ENCODE results near the gene FBLN5. TPM values are rescaled to one million over a fixed set of nuclear protein-coding genes. Genes with fewer than 3 reads are reported as not detected.

Gene FBLN5
- total and polyA plus RNA-seq, 7 donors = 3.0 to 253 (median 91.8) TPM

GRCh38 chr14:91877376-91877915, 70.0 kb downstream of the FBLN5 start:
- intact Hi-C loops (cut with DNase I) = loop anchor here (5.0 kb wide), 1 partner anchor 40 kb away; no protein-coding TSS in a partner anchor
- Histone ChIP-seq H3K4me3 (no peak overlapping the region), H3K27ac (no peak overlapping the region), H3K36me3 (peaks cover 0 to 75% (median 26%) of the 10 kb centered on the region in 4 donors), H3K4me1 (peaks cover 0 to 4% (median 1%) of the 10 kb centered on the region in 4 donors), H3K27me3 (no peaks in the 10 kb centered on the region), H3K9me3 (no peaks in the 10 kb centered on the region)
- TF ChIP-seq EP300 (IDR thresholded peaks at IDR 0.05) (no peak), CTCF (IDR thresholded peaks at IDR 0.05) (no peak), POLR2AphosphoS5 (IDR thresholded peaks at IDR 0.05) (no peak), POLR2A (IDR thresholded peaks at IDR 0.05) (no peak)
- no peak for DNase-seq
- 76 to 87% methylated on average over 13 of the region's 13 CpGs for WGBS, 2 donors

- no peak overlapping the region for H3K4me3 ChIP-seq
- intact Hi-C loops (cut with DNase I) = loop anchor here (5.0 kb wide), 1 partner anchor 39 kb away; no protein-coding TSS in a partner anchor
- no peaks in the 10 kb centered on the region for H3K9me3 ChIP-seq
- DNase-seq = no peak
- H3K4me1 ChIP-seq = no peaks in the 10 kb centered on the region
- no peak overlapping the region for H3K27ac ChIP-seq
- no peak for TF ChIP-seq CTCF (IDR thresholded peaks at IDR 0.05)
- no peak for TF ChIP-seq POLR2A (IDR thresholded peaks at IDR 0.05)
- no peak for TF ChIP-seq EP300 (IDR thresholded peaks at IDR 0.05)
- no peak for TF ChIP-seq POLR2AphosphoS5 (IDR thresholded peaks at IDR 0.05)
- H3K27me3 ChIP-seq = no peaks in the 10 kb centered on the region
- WGBS, 2 donors = 95 to 96% methylated on average over 6 of the region's 6 CpGs
- H3K36me3 ChIP-seq = peaks cover 0 to 75% (median 26%) of the 10 kb centered on the region in 4 donors
Measured at GRCh38 chr14:91876492-91876891, 71.0 kb downstream of the FBLN5 start.

- 46 to 83% methylated on average over 9 of the region's 9 CpGs for WGBS, 2 donors
- Histone ChIP-seq H3K4me3 (no peak overlapping the region), H3K9me3 (no peaks in the 10 kb centered on the region), H3K27me3 (no peaks in the 10 kb centered on the region), H3K36me3 (peaks cover 0 to 68% (median 21%) of the 10 kb centered on the region in 4 donors), H3K4me1 (no peaks in the 10 kb centered on the region), H3K27ac (no peak overlapping the region)
- TF ChIP-seq EP300 (IDR thresholded peaks at IDR 0.05) (no peak), CTCF (IDR thresholded peaks at IDR 0.05) (no peak), POLR2AphosphoS5 (IDR thresholded peaks at IDR 0.05) (no peak), POLR2A (IDR thresholded peaks at IDR 0.05) (no peak)
- intact Hi-C loops (cut with DNase I) = loop anchor here (5.0 kb wide), 1 partner anchor 38 kb away; no protein-coding TSS in a partner anchor
- DNase-seq = no peak
Measured at GRCh38 chr14:91875525-91876286, 71.8 kb downstream of the FBLN5 start.

GRCh38 chr14:91873471-91874415, 73.8 kb downstream of the FBLN5 start:
- Histone ChIP-seq H3K27me3 (no peaks in the 10 kb centered on the region), H3K27ac (peak overlapping the region in 2 of 4 donors; percentile 33 to 50), H3K36me3 (peaks cover 0 to 53% (median 21%) of the 10 kb centered on the region in 4 donors), H3K9me3 (no peaks in the 10 kb centered on the region), H3K4me3 (no peak overlapping the region), H3K4me1 (no peaks in the 10 kb centered on the region)
- no peak for DNase-seq
- intact Hi-C loops (cut with DNase I) = no loop called here
- TF ChIP-seq POLR2AphosphoS5 (IDR thresholded peaks at IDR 0.05) (no peak), CTCF (IDR thresholded peaks at IDR 0.05) (no peak), EP300 (IDR thresholded peaks at IDR 0.05) (no peak), POLR2A (IDR thresholded peaks at IDR 0.05) (no peak)
- WGBS, 2 donors = 54 to 84% methylated on average over 15 of the region's 15 CpGs

All from sigmoid colon (tissue), 7 donors.